PC-3 (cell line): ENCODE results near the gene XG.

Experiments
- EZH2 ChIP-seq: fragments of 300-600 bp; sonication (generic); IDR thresholded peaks from one replicate; pipeline ENCODE4 v1.6.1; 2017; ENCODE audit warnings: antibody characterized with exemption, mild to moderate bottlenecking, low read length; ENCODE audit not compliant: unreplicated experiment
- EZH2phosphoT487 ChIP-seq: fragments of 300-600 bp; sonication (generic); IDR thresholded peaks from 2 replicates; pipeline ENCODE4 v1.6.1; 2018; ENCODE audit warnings: mild to moderate bottlenecking, antibody characterized with exemption, low read length, borderline replicate concordance
- TF ChIP-seq, protein P1 (sequence below): fragments of 300-600 bp; sonication (generic); conservative IDR thresholded peaks from 2 replicates; pipeline ENCODE4 v1.5.1; 2017; ENCODE audit warnings: antibody characterized with exemption, low read depth, mild to moderate bottlenecking, low read length

DNA sequence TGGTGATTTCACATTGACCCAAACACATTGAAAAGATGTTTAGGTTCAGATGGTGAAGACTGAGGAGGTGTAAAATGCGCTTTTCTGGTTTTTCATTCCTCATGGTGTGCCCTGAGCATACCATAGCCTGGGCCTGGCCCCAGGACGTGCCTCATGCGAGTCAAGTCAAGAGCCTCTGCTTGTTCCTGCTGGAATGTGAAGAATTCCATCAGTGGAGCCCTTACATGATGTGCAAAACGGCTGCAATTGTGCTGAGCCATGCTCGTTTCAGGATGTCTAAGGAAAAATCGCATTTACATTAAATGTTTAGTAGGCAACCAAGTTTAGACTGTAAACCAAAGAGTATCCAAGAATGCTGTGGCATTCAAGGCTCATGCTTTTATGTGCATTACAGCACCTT is 111.8 kb downstream of the XG start:
- TF ChIP-seq, protein P1, sequence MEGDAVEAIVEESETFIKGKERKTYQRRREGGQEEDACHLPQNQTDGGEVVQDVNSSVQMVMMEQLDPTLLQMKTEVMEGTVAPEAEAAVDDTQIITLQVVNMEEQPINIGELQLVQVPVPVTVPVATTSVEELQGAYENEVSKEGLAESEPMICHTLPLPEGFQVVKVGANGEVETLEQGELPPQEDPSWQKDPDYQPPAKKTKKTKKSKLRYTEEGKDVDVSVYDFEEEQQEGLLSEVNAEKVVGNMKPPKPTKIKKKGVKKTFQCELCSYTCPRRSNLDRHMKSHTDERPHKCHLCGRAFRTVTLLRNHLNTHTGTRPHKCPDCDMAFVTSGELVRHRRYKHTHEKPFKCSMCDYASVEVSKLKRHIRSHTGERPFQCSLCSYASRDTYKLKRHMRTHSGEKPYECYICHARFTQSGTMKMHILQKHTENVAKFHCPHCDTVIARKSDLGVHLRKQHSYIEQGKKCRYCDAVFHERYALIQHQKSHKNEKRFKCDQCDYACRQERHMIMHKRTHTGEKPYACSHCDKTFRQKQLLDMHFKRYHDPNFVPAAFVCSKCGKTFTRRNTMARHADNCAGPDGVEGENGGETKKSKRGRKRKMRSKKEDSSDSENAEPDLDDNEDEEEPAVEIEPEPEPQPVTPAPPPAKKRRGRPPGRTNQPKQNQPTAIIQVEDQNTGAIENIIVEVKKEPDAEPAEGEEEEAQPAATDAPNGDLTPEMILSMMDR = no peak
- TF ChIP-seq EZH2 (no peak), EZH2phosphoT487 (no peak)
